Naive thymus-derived CD8-positive, alpha-beta T cell (primary cell): ENCODE results near the gene RPGRIP1L. TPM values are rescaled to one million over a fixed set of nuclear protein-coding genes. Genes with fewer than 3 reads are reported as not detected.
A peak's percentile ranks its signal among the peaks of the same experiment; 100 is the strongest.

Source experiments
- ATAC-seq, 2 donors: fragments of 150-1000 bp; cut with Tn5 transposase in 1 of 2; sonication (Bioruptor Pico), chemical (Tn5 transposase) in 1 of 2; 1 replicate in 1 of 2; 2 replicates in 1 of 2; pipeline ENCODE4 v1.10.0; 2021; ENCODE audit warnings: mild to moderate bottlenecking in 2 of 2, moderate library complexity in 2 of 2
- POLR2A ChIA-PET: fragments of 350-600 bp; sonication (Branson Sonifier 250); formaldehyde crosslinking; loops from one replicate; lab custom pipeline; 2021; ENCODE audit warnings: antibody characterized with exemption; lab: Charles Lee
- DNase-seq, 10 donors: peaks; one replicate each; pipeline versions ENCODE4 v3.0.0 to v3.0.0-alpha.2; 2020 to 2022
- H3K27ac Mint-ChIP-seq, 10 donors: one replicate each; pipeline ENCODE4 v1.8.0; 2020 to 2022; ENCODE audit warnings: mild to moderate bottlenecking in 10 of 10, mixed read lengths in 10 of 10, moderate library complexity in 4 of 10, inconsistent platforms in 1 of 10
- H3K27me3 Mint-ChIP-seq, 5 donors: one replicate each; pipeline ENCODE4 v1.8.0; 2021 to 2022; ENCODE audit warnings: mixed read lengths in 5 of 5
- H3K36me3 Mint-ChIP-seq, 3 donors: one replicate each; pipeline ENCODE4 v1.8.0; 2020 to 2022; ENCODE audit warnings: mixed read lengths in 3 of 3, mild to moderate bottlenecking in 2 of 3, inconsistent platforms in 1 of 3
- H3K4me1 Mint-ChIP-seq, 4 donors: one replicate each; pipeline ENCODE4 v1.8.0; 2021 to 2022; ENCODE audit warnings: mixed read lengths in 4 of 4
- H3K4me3 Mint-ChIP-seq, 10 donors: one replicate each; pipeline ENCODE4 v1.8.0; 2020 to 2022; ENCODE audit warnings: mild to moderate bottlenecking in 10 of 10, mixed read lengths in 10 of 10, moderate library complexity in 6 of 10, inconsistent platforms in 1 of 10
- H3K9me3 Mint-ChIP-seq, 9 donors: one replicate each; pipeline ENCODE4 v1.8.0; 2020 to 2022; ENCODE audit warnings: mixed read lengths in 9 of 9, mild to moderate bottlenecking in 3 of 9, inconsistent platforms in 1 of 9, moderate library complexity in 1 of 9
- polyA plus RNA-seq, 3 donors: library from polyadenylated mRNA; unstranded; fragments of 300-500 nt; fragmentation: Illumina TruSeq; gene quantifications; one replicate each; pipeline ENCODE4 v1.2.3, GENCODE V29; 2021
- total RNA-seq, 8 experiments: library from RNA in 2 of 8; stranded (reverse) in 2 of 8; gene quantifications; one replicate each; pipeline ENCODE4 v1.2.3 and lab custom pipeline; 2021 to 2026

The RPGRIP1L gene
- total and polyA plus RNA-seq, 5 experiments from 2014 or later, result 2.5 to 5.3 (median 3.9) TPM

DNA sequence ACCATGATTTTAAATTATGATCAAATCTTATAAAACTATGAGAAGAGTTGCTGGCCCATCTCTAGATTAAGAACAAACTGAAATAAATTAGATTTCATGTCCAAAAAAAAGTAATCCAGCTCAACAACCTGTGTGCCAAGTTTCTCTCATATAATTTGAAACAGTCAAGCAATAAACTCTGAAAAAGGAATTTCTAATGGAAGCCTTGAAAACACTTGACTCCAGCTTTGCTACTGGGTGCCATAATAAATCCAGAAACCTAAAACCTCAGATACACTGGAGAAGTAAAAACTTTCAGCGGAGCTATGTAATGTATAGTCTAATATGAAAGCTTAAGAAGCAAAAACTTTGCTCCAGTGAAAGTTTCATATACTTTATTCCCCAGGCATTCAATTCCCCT is 25.5 kb downstream of the RPGRIP1L start:
- Mint-ChIP-seq H3K4me3 (no peak overlapping the region), H3K4me1 (peaks cover 0 to 2% (median 0%) of the 10 kb centered on the region in 4 donors), H3K36me3 (peaks cover 2 to 17% (median 16%) of the 10 kb centered on the region in 3 donors), H3K9me3 (no peaks in the 10 kb centered on the region), H3K27ac (no peak overlapping the region), H3K27me3 (no peaks in the 10 kb centered on the region)
- POLR2A ChIA-PET, result no interaction called here
- ATAC-seq (no peak), DNase-seq (no peak)

DNA sequence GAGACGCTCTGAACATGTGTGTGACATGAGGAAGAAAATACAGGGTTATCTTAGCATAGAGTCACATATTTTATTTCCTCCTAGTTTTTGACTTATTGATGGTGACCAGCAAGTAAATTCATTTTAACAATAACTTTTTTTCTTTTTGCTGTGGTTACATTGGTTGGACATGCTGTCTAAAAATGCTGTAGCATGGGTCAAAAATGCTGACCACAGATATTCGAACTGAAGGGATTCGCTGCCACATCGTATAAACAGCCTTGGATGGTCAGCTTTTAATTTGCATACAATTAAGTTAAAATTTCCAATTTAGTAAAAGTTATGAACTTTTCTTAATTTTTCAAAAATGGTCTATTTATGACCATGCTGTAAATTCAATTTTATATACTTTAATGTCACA is 30.5 kb downstream of the RPGRIP1L start:
- H3K9me3 Mint-ChIP-seq, result no peaks in the 10 kb centered on the region
- H3K4me1 Mint-ChIP-seq, result no peaks in the 10 kb centered on the region
- POLR2A ChIA-PET, result no interaction called here
- no peak overlapping the region for H3K4me3 Mint-ChIP-seq
- H3K36me3 Mint-ChIP-seq, result peaks cover 0 to 4% (median 0%) of the 10 kb centered on the region in 3 donors
- H3K27me3 Mint-ChIP-seq, result no peaks in the 10 kb centered on the region
- ATAC-seq (no peak), DNase-seq (no peak)
- H3K27ac Mint-ChIP-seq, result no peak overlapping the region

DNA sequence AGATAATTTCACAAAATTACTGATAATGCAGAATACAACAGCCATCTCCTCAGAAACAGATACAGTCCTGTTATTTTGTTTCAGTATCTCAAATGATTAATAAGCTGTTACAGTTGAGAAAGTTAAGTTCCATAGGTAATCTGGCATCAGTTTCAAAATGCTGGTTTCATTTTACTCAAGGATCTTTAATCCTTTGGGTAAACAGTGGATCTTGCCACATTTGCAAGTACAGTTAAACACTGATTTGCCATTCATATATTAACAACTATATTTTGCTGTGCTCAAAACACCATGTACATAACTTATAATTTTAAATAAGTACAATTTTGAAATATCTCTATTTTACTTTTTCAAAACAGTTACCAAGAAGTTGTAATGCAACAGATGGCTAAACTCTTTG is 31.2 kb downstream of the RPGRIP1L start:
- Mint-ChIP-seq H3K36me3 (peaks cover 0 to 3% (median 0%) of the 10 kb centered on the region in 3 donors), H3K4me1 (no peaks in the 10 kb centered on the region), H3K9me3 (no peaks in the 10 kb centered on the region), H3K27ac (no peak overlapping the region), H3K4me3 (no peak overlapping the region), H3K27me3 (no peaks in the 10 kb centered on the region)
- ATAC-seq, result no peak
- POLR2A ChIA-PET, result no interaction called here
- no peak for DNase-seq

DNA sequence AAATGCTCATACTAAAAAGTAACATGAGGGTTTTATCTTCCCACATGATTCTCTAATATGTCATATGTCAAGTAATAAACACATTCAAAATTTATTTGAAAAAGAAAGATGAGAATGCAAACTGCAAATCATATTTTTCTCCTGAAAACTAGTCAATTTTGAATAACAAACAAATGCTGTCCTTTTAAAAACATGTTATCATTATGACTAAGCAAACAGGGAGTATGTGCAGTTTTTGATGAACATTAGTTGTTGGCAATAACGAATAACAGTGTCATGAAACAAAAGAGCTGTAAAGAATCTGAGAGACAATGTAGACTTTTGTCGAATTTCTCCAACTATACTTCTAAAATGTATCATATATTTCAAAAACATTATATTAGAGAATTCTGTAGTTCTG is 34.8 kb downstream of the RPGRIP1L start:
- DNase-seq, result no peak
- Mint-ChIP-seq H3K9me3 (no peaks in the 10 kb centered on the region), H3K4me3 (no peak overlapping the region), H3K4me1 (no peaks in the 10 kb centered on the region), H3K27ac (no peak overlapping the region), H3K27me3 (no peaks in the 10 kb centered on the region), H3K36me3 (no peaks in the 10 kb centered on the region)
- no peak for ATAC-seq
- POLR2A ChIA-PET, result no interaction called here

DNA sequence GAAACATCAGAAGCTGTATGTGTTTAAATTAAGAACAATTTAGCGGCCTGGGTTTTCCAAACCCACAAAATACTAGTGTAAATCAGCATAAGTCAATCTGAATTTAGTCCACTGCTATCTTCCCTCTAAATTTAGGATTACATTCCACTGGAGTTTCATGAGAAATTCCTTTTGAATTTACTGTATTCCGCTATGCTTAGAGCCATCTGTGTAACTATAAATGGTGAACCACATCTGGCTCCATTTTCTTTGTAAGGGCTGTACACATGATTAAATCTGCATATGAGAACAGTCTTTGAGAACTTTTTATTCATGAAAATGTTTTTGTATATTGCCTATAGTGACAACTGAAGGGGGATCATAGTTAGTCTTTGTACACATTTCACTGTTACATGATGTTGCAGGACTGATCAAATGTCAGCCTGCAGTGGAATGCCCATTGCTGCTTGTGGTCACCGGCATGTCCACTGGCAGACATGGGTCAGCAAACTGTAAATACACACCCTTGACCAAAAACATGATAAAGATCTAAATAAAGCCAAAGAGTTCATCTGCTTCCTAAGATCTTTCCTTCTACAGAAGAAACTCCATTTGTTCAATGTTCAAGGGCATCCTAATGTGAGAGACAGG is 36.8 kb downstream of the RPGRIP1L start:
- H3K4me3 Mint-ChIP-seq, result no peak overlapping the region
- DNase-seq, result no peak
- ATAC-seq, result no peak
- no peaks in the 10 kb centered on the region for H3K36me3 Mint-ChIP-seq
- H3K27ac Mint-ChIP-seq, result no peak overlapping the region
- H3K9me3 Mint-ChIP-seq, result no peaks in the 10 kb centered on the region
- no peaks in the 10 kb centered on the region for H3K27me3 Mint-ChIP-seq
- H3K4me1 Mint-ChIP-seq, result no peaks in the 10 kb centered on the region
- POLR2A ChIA-PET, result no interaction called here

DNA sequence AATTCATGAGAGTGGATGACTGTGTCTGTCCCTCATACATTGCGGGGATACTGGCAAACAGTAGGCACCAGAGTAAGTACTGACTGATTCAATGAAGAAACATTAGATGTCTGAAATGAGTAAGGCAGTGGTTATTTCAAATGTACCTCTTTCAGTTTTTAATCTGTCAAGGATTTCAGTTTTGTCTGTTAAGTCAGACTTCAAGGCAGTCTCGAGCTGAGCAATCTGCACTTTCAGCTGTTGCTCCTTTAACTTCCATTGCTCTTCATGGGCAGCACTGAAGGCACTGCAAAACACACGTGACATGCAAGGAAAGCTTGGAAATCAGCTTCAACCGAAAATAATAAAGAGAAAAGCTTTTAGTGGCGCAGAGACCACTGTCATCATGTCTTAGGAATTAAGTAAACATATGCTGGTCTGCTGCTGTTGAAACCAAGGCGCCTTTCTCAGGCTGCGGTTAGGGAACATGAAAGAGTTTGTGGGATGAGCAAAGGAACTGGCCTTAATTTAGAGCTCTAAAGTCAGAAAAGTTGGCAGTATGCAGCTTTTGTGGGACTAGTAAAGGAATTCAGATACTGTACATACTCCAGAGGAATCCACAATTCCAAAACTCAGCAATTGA is 38.8 kb downstream of the RPGRIP1L start:
- POLR2A ChIA-PET, result no interaction called here
- no peaks in the 10 kb centered on the region for H3K9me3 Mint-ChIP-seq
- no peak for ATAC-seq

DNA sequence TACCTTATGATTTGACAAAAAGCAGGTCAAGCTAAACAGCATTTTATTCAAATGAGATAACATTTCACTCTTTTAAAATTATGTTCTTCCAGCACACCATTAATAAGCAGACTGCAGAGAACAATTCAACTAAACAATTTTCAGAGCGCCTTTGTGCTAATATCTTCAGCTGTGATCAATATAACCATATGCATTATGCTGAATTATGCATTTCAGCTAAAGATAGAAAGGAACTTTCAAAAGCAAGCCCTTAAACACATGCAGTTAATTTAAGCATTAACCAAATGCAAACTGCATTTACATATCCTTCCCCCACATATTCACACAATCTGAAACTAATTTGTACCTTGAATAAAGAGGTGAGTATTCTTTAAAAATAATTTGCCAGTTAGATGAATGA is 41.6 kb downstream of the RPGRIP1L start:
- no peak overlapping the region for H3K4me3 Mint-ChIP-seq
- ATAC-seq (no peak), DNase-seq (no peak)
- H3K4me1 Mint-ChIP-seq, result no peaks in the 10 kb centered on the region
- no peaks in the 10 kb centered on the region for H3K9me3 Mint-ChIP-seq
- H3K36me3 Mint-ChIP-seq, result peaks cover 0 to 7% (median 3%) of the 10 kb centered on the region in 3 donors
- no peaks in the 10 kb centered on the region for H3K27me3 Mint-ChIP-seq
- POLR2A ChIA-PET, result no interaction called here
- no peak overlapping the region for H3K27ac Mint-ChIP-seq

More for the DNA sequence above, 38.8 kb downstream of the RPGRIP1L start:
- Mint-ChIP-seq H3K4me3 (no peak overlapping the region), H3K36me3 (no peaks in the 10 kb centered on the region), H3K4me1 (no peaks in the 10 kb centered on the region), H3K27me3 (no peaks in the 10 kb centered on the region), H3K27ac (no peak overlapping the region)
- DNase-seq, result no peak

DNA sequence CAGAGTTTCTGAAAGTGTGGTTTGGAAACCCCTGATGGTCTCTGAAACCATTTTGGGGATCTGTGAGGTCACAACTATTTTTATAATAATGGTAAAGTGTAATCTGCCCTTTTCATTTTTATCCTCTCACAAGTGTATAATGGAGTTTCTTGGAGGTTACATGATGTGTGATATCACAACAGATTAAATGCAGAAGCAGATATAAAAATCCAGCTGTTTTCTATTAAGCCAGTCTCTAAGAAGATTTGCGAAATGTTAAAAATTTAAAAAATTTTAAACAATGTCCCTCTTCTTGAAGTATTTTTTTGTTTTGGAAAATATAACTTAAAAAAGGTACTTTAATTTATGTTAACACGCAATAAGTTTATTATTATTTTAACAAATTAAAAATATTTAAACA is 48.7 kb downstream of the RPGRIP1L start:
- Mint-ChIP-seq H3K9me3 (no peaks in the 10 kb centered on the region), H3K27me3 (no peaks in the 10 kb centered on the region), H3K4me3 (no peak overlapping the region), H3K4me1 (peaks cover 0 to 2% (median 0%) of the 10 kb centered on the region in 4 donors), H3K27ac (no peak overlapping the region), H3K36me3 (peaks cover 10 to 35% (median 34%) of the 10 kb centered on the region in 3 donors)
- POLR2A ChIA-PET, result no interaction called here
- DNase-seq, result no peak
- ATAC-seq, result no peak

DNA sequence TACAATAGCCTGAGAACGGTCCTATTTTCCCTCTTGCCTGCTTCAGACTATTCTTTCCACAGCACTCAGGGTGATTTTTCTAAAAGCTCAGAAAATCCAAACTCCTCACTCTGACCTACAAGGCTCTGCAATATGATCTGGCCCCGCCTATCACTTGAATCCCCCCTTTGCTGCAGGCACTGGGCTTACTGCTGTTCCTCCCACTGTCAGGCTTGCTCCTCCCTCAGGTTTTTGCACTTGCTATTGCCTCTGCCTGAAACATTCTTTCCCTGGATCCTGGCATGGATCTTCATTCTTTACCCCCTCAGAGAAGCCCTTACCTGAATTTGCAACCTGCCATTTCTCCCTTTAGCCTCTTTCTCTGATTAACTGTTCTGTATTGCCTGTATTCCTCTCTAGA is 52.3 kb downstream of the RPGRIP1L start:
- POLR2A ChIA-PET, result no interaction called here
- no peak for ATAC-seq

DNA sequence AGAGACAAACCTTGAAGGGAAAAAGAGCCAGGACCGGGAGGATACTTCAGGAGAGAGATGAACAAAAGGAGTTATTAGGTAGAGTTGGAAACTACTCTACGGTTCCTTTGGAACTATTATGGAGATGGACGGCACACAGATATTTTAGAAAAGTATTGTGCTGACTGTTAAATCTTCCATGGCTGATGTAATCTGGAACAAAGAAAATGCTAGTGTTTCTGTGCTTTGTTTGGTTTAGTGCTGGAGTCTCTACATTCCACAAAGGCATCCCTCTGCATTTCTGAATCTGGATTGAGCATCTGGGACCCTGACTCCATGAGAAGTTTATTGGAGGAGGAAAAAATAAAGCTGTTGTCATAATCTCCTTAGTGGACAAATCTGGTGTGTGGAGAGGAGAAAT is 57.2 kb downstream of the RPGRIP1L start:
- peak overlapping the region in 1 of 10 donors; percentile 0 for H3K27ac Mint-ChIP-seq
- peaks cover 36 to 45% (median 36%) of the 10 kb centered on the region in 3 donors for H3K36me3 Mint-ChIP-seq
- H3K27me3 Mint-ChIP-seq, result no peaks in the 10 kb centered on the region
- H3K4me3 Mint-ChIP-seq, result no peak overlapping the region
- DNase-seq (no peak), ATAC-seq (no peak)
- peaks cover 0 to 31% (median 23%) of the 10 kb centered on the region in 9 donors for H3K9me3 Mint-ChIP-seq
- H3K4me1 Mint-ChIP-seq, result peaks cover 0 to 3% (median 1%) of the 10 kb centered on the region in 4 donors
- POLR2A ChIA-PET, result no interaction called here

More for the DNA sequence above, 52.3 kb downstream of the RPGRIP1L start:
- no peak for DNase-seq
- Mint-ChIP-seq H3K4me1 (peaks cover 0 to 3% (median 1%) of the 10 kb centered on the region in 4 donors), H3K27me3 (no peaks in the 10 kb centered on the region), H3K9me3 (peaks cover 0 to 5% (median 2%) of the 10 kb centered on the region in 9 donors), H3K27ac (no peak overlapping the region), H3K4me3 (no peak overlapping the region), H3K36me3 (peaks cover 14 to 40% (median 35%) of the 10 kb centered on the region in 3 donors)

DNA sequence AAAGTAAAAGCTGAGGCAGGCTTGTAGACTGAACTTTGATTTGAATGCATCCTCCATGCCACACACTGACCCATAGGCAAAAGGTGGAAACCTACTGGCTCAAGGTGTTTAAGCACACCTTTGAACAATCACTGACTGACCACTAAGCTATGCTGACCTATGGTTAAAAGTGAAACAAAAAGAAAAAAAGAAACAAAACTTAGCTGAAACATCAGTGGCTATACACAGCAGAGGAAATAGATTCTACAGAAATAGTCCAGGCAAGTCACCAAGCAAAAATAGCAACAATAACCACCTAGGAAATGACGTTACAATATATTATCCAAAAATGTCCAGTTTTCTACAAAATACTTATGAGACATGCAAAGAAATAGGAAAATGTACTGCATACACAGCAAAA is 60.2 kb downstream of the RPGRIP1L start:
- H3K9me3 Mint-ChIP-seq, result peaks cover 0 to 31% (median 23%) of the 10 kb centered on the region in 9 donors
- POLR2A ChIA-PET, result no interaction called here
- H3K4me1 Mint-ChIP-seq, result peaks cover 0 to 2% (median 0%) of the 10 kb centered on the region in 4 donors
- no peak overlapping the region for H3K4me3 Mint-ChIP-seq
- peaks cover 46 to 55% (median 46%) of the 10 kb centered on the region in 3 donors for H3K36me3 Mint-ChIP-seq
- no peaks in the 10 kb centered on the region for H3K27me3 Mint-ChIP-seq
- no peak for DNase-seq
- no peak overlapping the region for H3K27ac Mint-ChIP-seq
- ATAC-seq, result no peak

DNA sequence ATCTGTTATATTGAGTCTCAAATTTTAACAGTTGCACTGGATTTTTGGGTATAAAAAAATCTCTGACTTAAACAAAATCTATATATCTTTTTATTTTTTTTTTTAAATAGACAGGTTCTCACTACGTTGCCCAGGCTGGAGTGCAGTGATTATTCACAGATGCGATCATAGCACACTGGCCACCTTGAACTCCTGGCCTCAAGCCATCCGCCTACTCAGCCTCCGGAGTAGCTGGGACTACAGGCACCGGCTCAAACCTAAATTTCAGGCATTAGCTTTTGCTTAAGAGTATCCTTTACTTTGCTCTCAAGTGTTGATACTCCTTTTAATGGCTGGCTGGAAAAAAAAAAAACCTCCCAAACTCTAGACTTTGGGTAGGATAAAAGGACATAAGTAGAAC is 61.6 kb downstream of the RPGRIP1L start:
- ATAC-seq (no peak), DNase-seq (no peak)
- Mint-ChIP-seq H3K27me3 (no peaks in the 10 kb centered on the region), H3K27ac (no peak overlapping the region), H3K4me3 (no peak overlapping the region), H3K4me1 (no peaks in the 10 kb centered on the region), H3K36me3 (peaks cover 46 to 49% (median 49%) of the 10 kb centered on the region in 3 donors), H3K9me3 (peaks cover 0 to 27% (median 23%) of the 10 kb centered on the region in 9 donors)
- POLR2A ChIA-PET, result no interaction called here

DNA sequence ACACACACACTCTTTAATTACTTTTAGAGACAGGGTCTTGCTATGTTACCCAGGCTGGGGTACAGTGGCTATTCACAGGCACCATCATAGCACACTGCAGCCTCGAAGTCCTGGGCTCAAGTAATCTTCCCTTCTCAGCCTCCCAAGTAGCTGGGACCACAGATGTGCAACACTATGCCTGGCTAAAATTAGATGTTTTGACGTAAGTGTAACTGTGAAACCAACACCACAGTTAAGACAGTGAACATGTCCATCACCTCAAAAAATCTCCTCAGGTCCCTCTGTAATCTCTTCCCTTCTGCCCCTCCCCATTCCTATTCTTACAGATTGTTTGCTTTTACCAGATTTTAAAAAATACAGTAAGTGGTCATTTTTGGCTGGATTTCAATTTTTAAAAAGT is 66.7 kb downstream of the RPGRIP1L start:
- POLR2A ChIA-PET, result no interaction called here
- Mint-ChIP-seq H3K4me1 (no peaks in the 10 kb centered on the region), H3K36me3 (peaks cover 15 to 30% (median 27%) of the 10 kb centered on the region in 3 donors), H3K27ac (no peak overlapping the region), H3K27me3 (no peaks in the 10 kb centered on the region), H3K9me3 (no peaks in the 10 kb centered on the region), H3K4me3 (no peak overlapping the region)
- no peak for ATAC-seq
- DNase-seq, result no peak
